ENCODE results near the gene ACTL8.

The ACTL8 gene

GRCh38 chr1:17805869-17806684, 50.9 kb downstream of the ACTL8 start:
- no peak for DNase-seq (ENCODE audit: low spot score)

- DNase-seq (ENCODE audit: low spot score) = no peak
Measured at GRCh38 chr1:17808816-17809215, 53.7 kb downstream of the ACTL8 start.

DNA sequence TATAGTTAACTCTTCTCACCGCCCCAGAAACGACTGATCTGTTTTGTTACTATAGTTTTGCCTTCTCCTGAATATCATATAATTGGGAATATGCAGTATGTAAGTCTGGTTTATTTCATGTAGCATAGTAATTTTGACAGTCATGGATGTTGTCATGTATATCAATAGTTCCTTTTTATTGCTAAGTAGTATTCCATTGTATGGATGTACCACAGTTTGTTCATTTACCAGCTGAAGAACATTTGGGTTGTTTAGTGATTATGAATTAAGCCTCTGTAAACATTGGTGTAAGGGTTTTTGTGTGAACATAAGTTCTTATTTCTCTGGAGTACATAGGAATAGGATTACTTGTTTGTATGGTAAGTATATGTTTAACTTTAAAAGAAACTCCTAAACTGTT, 55.5 kb downstream of the ACTL8 start:
- no peak for DNase-seq (ENCODE audit: low spot score)

GRCh38 chr1:17816511-17816910, 61.4 kb downstream of the ACTL8 start:
- DNase-seq (ENCODE audit: low spot score) = no peak

DNA sequence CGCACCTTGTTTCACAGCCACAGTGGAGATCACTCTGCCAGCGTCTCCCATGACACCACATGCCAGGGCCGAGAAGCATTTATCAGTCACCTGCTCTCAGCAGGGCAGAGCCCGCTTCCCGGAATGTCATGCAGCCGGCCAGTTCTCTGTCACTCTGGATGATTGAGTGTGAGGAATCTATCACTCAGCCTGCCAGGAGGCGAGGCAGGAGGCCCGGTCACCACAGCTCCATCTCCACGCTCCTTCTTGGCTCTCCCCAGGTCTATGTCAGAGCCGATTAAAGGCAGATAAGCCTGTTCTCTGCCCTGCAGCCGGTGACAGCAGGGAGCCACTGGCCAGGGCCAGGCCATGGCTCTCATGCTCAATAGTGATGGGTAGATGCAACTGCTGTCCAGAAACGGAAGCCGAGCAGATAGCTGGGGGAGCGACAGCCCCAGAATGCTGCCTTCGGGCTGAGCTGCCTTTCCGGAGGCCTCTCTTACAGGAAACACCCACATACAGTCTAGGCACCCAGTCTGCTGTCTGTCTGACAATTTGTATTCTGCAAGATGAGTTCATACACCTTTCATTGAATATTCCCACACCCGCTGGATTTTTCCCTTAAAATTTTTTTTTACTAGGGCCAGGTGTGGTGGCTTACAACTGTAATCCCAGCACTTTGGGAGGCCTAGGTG, 64.1 kb downstream of the ACTL8 start:
- no peak for DNase-seq (ENCODE audit: low spot score)

DNA sequence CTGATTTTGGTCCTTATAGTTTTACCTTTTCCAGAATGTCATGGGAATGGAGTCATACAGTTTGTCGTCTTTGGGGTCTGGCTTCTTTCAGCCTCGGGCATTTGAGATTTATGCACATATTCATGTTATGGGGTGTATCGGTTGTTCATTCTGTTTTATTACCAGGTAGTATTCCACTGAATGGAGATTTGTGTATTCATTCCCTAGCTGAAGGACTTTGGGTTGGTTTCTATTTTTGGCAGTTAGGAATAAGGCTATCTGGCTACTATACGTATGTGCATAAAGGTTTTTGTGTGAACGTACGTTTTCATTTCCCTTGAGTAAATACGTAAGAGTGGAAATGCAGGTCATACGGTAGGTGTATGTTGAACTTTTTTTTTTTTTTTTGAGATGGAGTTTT, 65.1 kb downstream of the ACTL8 start:
- DNase-seq (ENCODE audit: low spot score) = no peak

GRCh38 chr1:17822741-17823426, 67.8 kb downstream of the ACTL8 start:
- no peak for DNase-seq (ENCODE audit: low spot score)

DNA sequence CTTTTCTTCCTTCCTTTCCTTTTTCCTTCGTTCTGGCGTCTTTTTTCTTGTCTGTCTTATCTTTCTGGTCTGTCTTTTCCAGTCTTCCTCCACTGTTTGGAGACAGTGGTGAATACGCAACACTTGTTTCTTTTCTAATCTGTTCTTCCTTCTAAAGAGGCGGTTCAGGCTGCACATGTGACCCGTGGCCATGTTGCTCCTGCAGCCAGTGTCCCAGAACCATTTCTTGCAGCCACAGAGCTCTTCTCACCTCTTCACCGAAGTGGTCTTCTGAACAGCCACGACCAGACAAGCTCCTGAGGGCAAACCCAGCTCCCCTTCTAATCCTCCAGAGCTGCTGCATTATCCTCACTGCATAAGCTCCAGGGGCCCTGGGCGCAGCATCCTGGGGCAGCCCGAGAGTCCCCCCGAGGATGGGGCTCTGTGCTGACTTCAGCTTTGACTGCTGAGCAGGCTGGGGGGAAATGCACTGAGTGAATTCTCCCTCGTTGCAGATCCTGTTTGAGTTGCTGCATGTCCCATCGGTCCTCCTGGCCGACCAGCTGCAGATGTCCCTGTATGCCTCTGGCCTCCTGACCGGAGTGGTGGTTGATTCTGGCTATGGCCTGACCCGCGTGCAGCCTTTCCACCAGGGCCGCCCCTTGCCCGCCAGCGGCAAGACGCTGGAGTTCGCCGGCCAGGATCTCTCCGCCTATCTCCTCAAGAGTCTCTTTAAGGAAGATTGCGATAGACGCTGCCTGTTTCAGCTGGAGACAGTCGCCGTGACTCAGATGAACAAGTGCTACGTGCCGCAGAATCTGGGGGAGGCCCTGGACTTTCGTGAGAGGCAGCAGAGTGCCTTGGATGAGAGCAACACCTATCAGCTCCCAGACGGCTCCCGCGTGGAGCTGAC, 70.4 kb downstream of the ACTL8 start:
- DNase-seq (ENCODE audit: low spot score) = no peak

- DNase-seq (ENCODE audit: low spot score) = no peak
Measured at GRCh38 chr1:17826165-17826488, 71.0 kb downstream of the ACTL8 start.

- no peak for DNase-seq (ENCODE audit: low spot score)
Measured at GRCh38 chr1:17828991-17829390, 73.9 kb downstream of the ACTL8 start.

- no peak for DNase-seq (ENCODE audit: low spot score)
Measured at GRCh38 chr1:17829579-17829978, 74.4 kb downstream of the ACTL8 start.

- DNase-seq (ENCODE audit: low spot score) = no peak
Measured at GRCh38 chr1:17831597-17831996, 76.5 kb downstream of the ACTL8 start.

GRCh38 chr1:17833661-17834501, 78.7 kb downstream of the ACTL8 start:
- DNase-seq (ENCODE audit: low spot score) = no peak

GRCh38 chr1:17834561-17835100, 79.5 kb downstream of the ACTL8 start:
- no peak for DNase-seq (ENCODE audit: low spot score)

DNA sequence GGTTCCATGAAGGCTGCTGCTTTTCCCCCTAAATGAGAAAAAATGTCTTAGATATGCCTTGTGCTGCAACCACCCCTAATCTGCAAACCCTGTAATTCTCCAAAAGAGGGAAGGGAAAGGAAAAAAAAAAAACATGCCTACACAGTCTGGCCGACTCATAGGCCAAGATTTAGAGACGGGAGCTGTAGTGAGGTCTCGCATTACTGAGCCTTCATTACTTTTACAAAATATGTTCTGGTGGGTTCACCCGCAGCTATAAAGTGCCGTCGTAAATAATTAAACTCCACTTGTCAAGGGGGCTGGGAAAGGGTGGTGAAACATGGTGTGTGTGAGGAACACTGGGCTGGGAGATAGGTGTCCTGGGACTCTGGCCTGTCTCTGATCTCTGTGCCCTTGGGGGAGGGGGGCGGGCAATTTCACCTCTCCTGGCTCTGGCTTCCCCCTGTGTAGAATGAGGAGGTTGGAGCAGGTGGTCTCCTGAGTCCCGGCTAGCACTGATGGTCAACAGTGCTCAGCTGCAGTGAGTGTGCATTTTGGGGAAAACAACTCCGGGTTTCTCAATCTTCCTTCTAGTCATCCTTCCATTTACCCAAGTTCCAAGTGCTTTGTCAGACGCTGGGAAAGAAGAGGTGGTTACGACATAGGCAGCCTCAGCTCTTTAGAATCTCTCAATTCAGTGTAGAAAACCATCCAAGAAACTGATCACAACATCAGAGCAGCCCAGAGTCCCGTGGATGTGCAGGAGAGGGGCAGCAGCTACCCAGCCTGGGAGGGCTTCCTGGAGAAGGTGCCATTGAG, 82.3 kb downstream of the ACTL8 start:
- DNase-seq (ENCODE audit: low spot score) = no peak

DNA sequence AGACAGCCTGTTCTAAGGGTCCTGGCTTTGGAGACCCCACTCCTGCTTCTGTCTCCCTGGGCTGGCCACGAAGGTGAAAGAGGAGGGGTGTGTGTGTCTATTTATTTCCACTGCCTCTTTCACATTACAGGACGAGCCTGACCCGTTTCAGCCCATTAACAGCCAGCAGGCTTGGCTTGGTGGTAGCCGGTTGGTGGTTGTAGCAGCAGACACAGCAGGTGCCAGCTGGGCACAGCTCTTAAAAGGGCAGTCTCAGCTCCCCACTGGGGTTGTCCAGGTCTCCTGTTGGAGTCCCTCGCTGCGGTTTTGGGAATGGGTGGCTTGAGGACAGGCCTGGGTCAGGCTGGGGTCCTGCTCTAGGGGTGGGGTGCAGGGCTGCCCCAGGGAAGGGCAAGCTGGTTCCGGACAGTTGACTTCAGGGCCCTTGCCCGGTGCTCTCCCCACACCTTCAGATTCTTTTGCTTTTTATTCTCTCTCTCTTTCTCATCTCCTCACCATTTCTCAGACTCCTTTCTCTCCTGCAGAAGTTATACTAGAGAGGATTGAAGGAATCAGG, 84.6 kb downstream of the ACTL8 start:
- no peak for DNase-seq (ENCODE audit: low spot score)

- no peak for DNase-seq (ENCODE audit: low spot score)
Measured at GRCh38 chr1:17841944-17842343, 86.8 kb downstream of the ACTL8 start.

DNA sequence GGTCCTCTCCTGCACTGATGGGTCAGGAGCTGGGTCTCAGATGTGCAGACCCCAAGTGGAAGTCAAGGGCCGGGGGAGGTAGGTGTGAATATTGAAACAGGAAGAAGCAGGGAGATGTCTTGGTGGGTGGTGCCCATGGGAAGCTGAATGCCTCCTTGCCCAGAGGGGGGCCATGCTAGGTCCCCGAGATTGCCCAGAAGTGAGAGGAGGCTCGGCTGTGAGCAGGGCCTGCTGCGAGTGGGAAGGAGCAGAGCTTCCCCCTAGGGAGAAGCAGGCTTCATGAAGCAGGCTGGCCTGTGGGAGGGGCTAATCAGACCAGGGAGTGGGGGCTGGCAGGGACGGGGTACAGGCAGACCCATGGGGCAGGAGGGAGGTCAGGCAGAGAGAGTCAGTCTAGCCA, 87.6 kb downstream of the ACTL8 start:
- DNase-seq (ENCODE audit: low spot score) = no peak

- no peak for DNase-seq (ENCODE audit: low spot score)
Measured at GRCh38 chr1:17844185-17844826, 89.2 kb downstream of the ACTL8 start.
